ENCODE data around the gene MINDY2.

MINDY2 gene

DNA sequence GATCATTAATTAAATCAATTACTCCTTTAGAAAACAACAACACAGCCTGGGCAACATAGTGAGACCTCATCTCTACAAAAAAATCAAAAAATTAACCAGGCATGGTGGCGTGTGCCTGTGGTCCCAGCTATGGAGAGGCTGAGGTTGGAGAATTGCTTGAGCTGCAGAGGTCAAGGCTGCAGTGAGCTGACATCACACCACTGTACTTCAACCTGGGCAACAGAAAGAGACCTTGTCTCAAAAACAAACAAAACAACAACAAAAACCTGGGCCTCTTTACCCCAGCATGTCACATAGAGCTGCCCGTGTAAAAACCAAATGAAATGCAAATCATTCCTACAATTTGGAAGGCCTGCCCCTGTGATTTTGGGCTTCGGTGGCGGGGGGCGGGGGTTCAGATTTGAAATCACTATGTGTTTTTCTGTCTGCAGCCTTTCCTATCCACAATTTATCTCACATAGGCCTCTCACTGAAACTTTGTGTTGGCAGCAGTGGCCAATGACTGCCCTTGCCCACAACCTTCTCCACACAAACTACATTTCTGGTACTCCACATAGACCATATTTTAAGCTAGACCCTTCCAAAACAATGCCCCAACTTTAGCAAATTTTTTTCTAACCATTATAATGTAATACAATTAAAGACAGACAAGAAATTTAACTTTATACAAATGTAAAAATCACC is 28.1 kb upstream of the MINDY2 start:
- TF ChIP-seq CTCF (IDR thresholded peaks at IDR 0.05), result no peak
- peak overlapping the region; percentile 26 for H3K4me3 ChIP-seq
- H3K27ac ChIP-seq, result no peak overlapping the region
- DNase-seq (ENCODE audit: low spot score), result no peak

DNA sequence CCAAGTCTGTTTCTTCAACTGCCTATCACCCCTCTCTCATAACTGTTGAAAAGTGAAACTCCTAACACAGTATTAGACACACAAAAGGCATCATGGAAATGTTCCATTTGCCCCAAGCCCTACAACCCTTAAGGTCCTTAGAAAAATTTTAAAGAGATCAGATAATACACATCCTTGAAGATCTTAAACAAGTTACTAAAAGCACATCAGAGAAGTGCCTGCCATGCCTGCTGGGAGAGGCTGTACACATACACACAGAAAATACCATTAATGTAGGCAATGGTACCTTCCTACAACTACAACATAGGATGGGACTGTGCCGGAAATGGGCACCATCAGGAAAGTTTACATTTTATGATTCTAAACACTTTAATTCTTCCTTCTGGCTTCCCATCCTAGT is 24.9 kb upstream of the MINDY2 start:
- Histone ChIP-seq H3K4me3 (no peak overlapping the region), H3K27ac (no peak overlapping the region)
- TF ChIP-seq CTCF (IDR thresholded peaks at IDR 0.05), result no peak
- DNase-seq (ENCODE audit: low spot score), result no peak

GRCh38 chr15:58748040-58748851 is 22.9 kb upstream of the MINDY2 start:
- no peak for TF ChIP-seq CTCF (IDR thresholded peaks at IDR 0.05)
- peak overlapping the region; percentile 92 to 95 for H3K27ac ChIP-seq
- peak overlapping the region; percentile 84 for H3K4me3 ChIP-seq
- DNase-seq (ENCODE audit: low spot score), result no peak

GRCh38 chr15:58748852-58749531 is 22.1 kb upstream of the MINDY2 start:
- no peak for TF ChIP-seq CTCF (IDR thresholded peaks at IDR 0.05)
- peak overlapping the region; percentile 92 to 95 for H3K27ac ChIP-seq
- H3K4me3 ChIP-seq, result peak overlapping the region; percentile 84
- peak; percentile 81 for DNase-seq (ENCODE audit: low spot score)

GRCh38 chr15:58749532-58750337 is 21.4 kb upstream of the MINDY2 start, which contains the start of gene ADAM10:
TSS of gene ADAM10 (minus strand) at chr15:58749707. CDS start at chr15:58749534, 173 bp downstream.
- Histone ChIP-seq H3K27ac (peak within 1 kb of the TSS; percentile 92 to 95), H3K4me3 (peak within 1 kb of the TSS; percentile 84)
- DNase-seq (ENCODE audit: low spot score), result peak; percentile 99
- TF ChIP-seq CTCF (IDR thresholded peaks at IDR 0.05), result no peak

DNA sequence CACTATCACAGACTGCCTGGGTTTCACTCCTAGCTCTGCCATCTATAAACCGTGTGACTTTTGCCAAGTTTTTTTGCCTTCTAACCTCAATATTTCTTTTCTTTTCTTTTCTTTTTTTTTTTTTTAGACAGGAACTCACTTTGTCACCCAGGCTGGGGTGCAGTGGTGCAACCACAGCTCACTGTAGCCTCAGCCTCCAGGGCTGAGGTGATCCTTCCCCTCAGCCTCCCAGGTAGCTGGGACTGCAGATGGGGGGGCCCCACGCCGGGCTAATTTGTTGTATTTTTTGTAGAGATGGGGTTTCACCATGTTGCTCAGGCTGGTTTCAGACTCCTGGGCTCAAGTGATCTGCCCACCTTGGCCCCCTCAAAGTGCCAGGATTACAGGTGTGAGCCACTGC is 18.4 kb upstream of the MINDY2 start:
- Histone ChIP-seq H3K4me3 (no peak overlapping the region), H3K27ac (no peak overlapping the region)
- no peak for TF ChIP-seq CTCF (IDR thresholded peaks at IDR 0.05)
- no peak for DNase-seq (ENCODE audit: low spot score)
